Stomach (tissue), 4 donors: ENCODE data around the gene DRG2.

ENCODE experiments used
- EP300 ChIP-seq: sonication (generic); formaldehyde crosslinking; IDR thresholded peaks from one replicate; pipeline ENCODE4 v1.6.1; 2017; ENCODE audit warnings: antibody characterized with exemption
- POLR2A ChIP-seq, 4 donors: fragments of 450-650 bp; IDR thresholded peaks; one replicate each; pipeline ENCODE4 v1.6.1; 2016; ENCODE audit warnings: antibody characterized with exemption in 4 of 4, control low read depth in 2 of 4, mild to moderate bottlenecking in 1 of 4, moderate library complexity in 1 of 4
- POLR2AphosphoS5 ChIP-seq, 3 donors: sonication (generic); formaldehyde crosslinking; IDR thresholded peaks; one replicate each; pipeline ENCODE4 v1.6.1; 2016; ENCODE audit warnings: antibody characterized with exemption in 3 of 3
- TF ChIP-seq, protein P1 (sequence below), 7 experiments: fragments of 450-650 bp in 4 of 7; fragments of 200-600 bp in 3 of 7; sonication (generic) in 3 of 7; IDR thresholded peaks; one replicate each; pipeline ENCODE4 v1.5.1; 2016 to 2019; ENCODE audit warnings: antibody characterized with exemption in 7 of 7, control low read depth in 2 of 7, mild to moderate bottlenecking in 1 of 7

DNA sequence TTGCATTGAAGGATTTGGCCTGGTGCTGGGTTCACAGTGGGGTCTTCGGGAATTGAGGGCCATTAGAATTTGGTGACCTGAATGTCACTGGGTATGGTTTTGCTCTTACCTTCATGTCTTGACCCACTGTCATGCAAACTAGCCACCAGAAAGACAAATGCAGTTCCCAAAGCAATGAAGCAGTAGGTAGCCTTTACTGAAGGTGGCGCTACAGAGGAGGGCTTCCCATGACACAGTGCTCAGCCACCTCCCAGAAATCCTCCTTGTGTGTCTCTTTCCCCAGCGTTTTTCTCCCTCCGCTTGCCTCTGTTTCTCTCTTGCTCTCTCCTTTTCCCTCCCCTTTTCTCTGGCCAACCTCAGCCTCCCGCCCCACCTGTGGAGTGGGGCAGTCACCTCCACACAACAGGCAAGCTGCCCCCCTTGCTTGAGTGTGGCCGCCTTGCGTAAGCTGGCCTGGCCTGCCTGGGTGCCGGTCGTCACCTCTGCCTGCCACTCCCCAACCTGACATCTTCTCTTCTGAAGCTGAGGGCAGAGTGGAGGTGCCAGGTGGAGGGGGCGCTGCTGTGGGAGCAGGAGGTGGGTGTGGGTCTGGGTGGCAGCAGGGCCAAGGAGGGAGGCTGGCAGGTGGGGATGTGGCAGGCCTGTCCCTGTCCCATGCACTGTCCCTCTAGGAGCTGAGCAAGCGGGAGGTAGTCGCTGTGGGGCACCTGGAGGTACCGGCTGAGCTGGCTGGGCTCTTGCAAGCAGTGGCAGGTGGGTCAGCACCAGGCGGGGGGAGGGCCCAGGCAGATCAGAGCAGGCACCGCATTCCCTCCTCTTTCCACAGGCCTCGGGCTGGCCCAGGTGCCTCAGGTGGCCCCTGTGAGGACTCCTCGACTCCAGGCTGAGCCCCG is 55.5 kb downstream of the DRG2 start:
- TF ChIP-seq, protein P1, sequence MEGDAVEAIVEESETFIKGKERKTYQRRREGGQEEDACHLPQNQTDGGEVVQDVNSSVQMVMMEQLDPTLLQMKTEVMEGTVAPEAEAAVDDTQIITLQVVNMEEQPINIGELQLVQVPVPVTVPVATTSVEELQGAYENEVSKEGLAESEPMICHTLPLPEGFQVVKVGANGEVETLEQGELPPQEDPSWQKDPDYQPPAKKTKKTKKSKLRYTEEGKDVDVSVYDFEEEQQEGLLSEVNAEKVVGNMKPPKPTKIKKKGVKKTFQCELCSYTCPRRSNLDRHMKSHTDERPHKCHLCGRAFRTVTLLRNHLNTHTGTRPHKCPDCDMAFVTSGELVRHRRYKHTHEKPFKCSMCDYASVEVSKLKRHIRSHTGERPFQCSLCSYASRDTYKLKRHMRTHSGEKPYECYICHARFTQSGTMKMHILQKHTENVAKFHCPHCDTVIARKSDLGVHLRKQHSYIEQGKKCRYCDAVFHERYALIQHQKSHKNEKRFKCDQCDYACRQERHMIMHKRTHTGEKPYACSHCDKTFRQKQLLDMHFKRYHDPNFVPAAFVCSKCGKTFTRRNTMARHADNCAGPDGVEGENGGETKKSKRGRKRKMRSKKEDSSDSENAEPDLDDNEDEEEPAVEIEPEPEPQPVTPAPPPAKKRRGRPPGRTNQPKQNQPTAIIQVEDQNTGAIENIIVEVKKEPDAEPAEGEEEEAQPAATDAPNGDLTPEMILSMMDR (IDR thresholded peaks at IDR 0.05) = no peak
- TF ChIP-seq POLR2AphosphoS5 (IDR thresholded peaks at IDR 0.05) = no peak
- no peak for TF ChIP-seq EP300
- no peak for TF ChIP-seq POLR2A (IDR thresholded peaks at IDR 0.05)
